Measurements from ENCODE around the gene LRRC74B.

Gene LRRC74B

DNA sequence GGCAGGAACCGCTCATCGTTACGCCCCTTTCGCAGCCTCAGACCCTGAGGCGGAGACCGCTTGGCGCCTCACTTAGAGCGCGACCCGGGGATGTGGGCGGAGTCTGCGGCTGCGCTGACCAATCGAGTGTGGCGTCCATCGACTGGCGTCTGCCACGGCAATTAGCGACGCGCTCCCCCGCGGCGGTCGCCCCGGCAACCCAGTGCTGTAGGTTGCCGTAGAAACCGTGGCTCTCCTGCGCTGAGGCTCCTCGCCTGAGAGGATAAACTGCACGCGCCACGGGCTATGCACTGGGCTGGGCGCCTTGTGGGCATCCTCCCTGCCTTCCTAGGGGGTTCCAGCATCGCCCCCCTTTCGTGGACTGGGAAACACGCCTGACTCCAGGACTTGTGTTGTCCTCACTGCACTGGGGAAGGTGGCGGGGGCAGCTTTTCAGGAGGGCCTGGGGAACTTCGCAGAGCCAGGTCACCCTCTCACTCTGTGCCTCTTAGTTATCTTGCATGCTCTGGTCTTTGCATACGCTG is 31.5 kb upstream of the LRRC74B start:
- peak; percentile 88 for DNase-seq (ENCODE audit: low read depth)

GRCh38 chr22:21014726-21015465 is 30.9 kb upstream of the LRRC74B start, which contains the start of gene P2RX6:
TSS of gene P2RX6 (plus strand) at chr22:21015165. CDS start at chr22:21015175, 10 bp downstream.
- DNase-seq (ENCODE audit: low read depth): peak; percentile 79

DNA sequence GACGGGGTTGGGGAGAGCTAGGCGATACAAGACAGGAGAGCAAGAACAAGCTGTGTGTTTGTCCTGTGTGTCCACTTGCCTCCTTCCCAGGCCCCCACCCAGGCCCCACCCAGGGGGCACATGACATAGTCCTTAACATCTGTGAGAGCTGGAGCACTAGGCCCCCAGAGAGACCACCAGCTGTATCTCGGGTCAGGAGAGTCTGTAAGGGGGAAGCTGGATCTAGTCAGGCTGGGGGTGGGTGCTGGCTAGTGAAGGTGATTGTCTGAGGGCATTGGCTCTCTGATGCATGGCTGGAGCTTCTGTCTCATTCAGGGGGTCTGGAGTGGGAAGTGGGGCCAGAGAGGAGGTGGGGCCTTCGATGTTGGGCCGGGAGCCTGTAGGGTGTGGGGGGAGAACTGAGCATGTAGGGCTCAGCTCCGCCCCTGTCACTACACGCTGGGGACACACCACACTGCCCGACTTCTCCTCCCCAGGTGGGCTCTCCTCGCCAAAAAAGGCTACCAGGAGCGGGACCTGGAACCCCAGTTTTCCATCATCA is 30.2 kb upstream of the LRRC74B start:
- no peak for DNase-seq (ENCODE audit: low read depth)

GRCh38 chr22:21016644-21017420 is 28.9 kb upstream of the LRRC74B start:
- DNase-seq (ENCODE audit: low read depth): no peak

GRCh38 chr22:21018314-21018713 is 27.4 kb upstream of the LRRC74B start:
- no peak for DNase-seq (ENCODE audit: low read depth)

DNA sequence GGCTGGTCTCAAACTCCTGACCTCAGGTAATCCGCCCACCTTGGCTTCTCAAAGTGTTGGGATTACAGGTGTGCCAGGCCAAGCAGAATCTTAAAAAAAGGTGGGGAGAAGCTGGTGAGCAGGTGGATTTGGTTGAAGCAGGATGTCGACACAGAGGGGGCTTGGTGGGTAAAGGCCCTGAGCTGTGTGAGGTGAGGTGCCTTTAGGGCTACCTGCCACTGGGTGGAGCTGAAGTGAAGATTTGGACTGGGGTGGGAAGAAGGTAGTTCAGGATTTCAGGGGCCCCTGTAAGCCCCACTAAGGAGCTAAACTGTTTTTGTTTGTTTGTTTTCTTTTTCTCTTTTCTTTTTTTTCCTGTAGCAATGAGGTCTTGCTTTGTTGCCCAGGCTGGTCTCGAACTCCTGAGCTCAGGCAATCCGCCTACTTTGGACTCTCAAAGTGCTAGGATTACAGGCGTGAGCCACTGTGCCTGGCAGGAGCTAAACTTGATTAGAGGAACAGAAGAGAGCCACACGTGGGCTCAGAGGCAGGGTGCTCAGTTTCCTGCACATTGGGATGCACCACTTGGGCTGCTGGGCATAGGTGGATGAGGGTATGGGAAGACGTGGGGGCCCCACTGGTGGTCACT is 24.8 kb upstream of the LRRC74B start:
- DNase-seq (ENCODE audit: low read depth): no peak

GRCh38 chr22:21022507-21022906 is 23.2 kb upstream of the LRRC74B start:
- no peak for DNase-seq (ENCODE audit: low read depth)

- DNase-seq (ENCODE audit: low read depth): no peak
Measured at GRCh38 chr22:21022955-21023614, 22.7 kb upstream of the LRRC74B start.

- no peak for DNase-seq (ENCODE audit: low read depth)
Measured at GRCh38 chr22:21025266-21025665, 20.5 kb upstream of the LRRC74B start.

GRCh38 chr22:21025763-21026755 is 19.7 kb upstream of the LRRC74B start:
- DNase-seq (ENCODE audit: low read depth): no peak

DNA sequence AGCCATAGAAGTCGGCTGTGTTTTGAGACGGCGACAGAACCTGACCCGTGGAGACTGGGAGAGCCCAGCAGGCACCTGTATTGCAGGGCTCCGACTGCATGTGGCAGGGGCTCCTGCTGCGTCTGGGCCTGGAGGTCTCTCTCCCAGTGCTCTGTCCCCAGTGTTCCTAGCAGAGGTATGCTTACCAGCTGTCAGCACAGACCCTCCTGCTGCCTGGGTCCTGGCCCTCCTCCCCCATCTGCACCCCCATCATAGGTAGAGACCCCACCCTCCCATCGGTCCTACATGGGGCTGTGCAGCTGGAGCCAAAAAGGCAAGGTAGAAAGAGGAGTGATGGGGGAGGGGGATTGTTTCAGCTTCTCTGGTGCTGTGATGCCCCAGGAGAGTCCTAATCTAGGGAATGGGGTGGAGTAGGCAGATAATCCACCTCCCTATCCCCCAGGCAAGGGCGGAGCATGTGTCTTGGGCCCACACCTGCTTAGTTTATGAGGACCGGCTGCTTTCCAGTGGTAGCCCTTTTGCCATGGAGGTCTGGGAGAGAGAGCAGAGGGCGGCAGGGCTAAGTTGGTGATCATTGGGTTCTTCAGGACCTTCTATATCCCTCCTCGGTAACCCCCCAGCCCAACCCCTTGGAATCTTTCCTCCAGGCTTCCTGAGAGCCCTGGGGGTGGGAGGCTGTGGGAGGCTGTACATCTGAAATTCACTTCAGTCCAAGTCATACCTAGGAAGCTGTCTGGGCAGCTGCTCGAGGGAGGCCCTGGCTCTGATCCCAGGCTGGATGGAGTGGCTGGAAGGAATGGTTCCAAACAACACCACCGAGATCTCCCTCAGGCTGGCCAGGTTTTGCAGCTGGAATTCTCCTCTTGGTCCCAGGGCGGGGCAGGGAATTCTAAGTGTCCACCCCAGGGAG is 18.7 kb upstream of the LRRC74B start:
- no peak for DNase-seq (ENCODE audit: low read depth)

DNA sequence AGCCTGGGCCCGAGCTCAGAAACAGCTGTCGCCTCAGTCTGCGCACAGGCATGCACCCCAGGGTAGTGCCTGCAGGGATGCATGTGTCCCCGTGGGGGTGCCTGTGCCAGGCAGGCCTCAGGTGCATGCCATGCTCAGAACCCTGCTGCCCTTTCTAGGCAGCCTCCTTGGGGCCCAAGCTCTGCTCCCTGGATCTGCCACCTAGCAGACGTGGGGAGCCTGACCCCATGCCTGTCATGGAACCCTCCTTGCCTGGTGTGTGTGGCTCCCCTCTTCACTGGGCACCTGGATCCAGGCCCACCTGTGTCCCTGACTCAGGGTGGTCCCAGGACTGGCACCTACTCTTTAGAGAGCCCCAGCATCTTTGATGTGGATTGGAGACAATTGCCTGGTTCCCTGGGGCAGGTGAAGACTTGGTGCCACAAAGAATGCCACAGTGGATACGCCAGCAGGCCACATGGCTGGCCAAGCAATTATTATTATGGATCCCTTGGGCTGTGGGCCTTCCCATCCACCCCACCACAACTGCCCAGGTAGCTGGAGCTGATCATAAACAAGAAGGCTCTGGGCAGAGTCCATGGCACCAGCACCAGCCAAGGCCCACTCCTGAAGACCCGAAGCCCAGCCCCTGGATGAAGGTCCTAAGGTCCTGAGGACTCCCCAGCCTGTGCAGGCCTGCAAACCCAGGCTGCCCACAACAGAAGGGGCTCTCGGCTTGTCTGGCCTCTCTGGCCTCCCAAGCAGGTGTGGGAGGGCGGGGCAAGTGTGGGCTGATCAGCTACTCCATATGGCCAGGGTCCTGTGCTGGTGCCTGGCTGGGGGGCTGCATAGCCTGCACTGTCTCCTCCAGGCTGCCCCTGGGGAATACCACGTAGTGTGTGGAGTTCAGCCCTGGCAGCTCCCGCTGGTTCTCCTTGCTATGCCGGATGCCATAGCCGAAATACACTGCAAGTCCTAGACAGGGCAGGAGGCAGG is 17.2 kb upstream of the LRRC74B start:
- no peak for DNase-seq (ENCODE audit: low read depth)

GRCh38 chr22:21029486-21030025 is 16.2 kb upstream of the LRRC74B start:
- DNase-seq (ENCODE audit: low read depth): no peak

DNA sequence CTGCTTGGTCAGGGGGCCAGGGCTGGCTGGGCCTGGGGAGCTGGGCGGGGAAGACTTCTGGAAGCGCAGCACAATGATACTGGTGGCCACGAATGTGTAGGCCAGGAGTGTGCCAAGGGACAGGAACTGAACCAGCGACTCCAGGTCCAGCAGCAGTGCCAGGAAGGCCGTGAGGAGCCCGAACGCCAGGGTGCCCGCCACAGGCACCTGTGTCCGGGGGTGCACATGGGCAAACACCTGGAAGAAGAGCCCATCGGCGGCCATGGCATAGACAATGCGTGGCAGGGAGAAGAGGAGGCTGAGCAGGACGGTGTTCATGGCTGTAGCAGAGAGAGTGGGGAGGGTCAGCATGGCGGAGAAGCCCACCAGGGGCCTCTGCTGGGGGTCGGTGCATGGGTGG is 15.7 kb upstream of the LRRC74B start:
- no peak for DNase-seq (ENCODE audit: low read depth)

DNA sequence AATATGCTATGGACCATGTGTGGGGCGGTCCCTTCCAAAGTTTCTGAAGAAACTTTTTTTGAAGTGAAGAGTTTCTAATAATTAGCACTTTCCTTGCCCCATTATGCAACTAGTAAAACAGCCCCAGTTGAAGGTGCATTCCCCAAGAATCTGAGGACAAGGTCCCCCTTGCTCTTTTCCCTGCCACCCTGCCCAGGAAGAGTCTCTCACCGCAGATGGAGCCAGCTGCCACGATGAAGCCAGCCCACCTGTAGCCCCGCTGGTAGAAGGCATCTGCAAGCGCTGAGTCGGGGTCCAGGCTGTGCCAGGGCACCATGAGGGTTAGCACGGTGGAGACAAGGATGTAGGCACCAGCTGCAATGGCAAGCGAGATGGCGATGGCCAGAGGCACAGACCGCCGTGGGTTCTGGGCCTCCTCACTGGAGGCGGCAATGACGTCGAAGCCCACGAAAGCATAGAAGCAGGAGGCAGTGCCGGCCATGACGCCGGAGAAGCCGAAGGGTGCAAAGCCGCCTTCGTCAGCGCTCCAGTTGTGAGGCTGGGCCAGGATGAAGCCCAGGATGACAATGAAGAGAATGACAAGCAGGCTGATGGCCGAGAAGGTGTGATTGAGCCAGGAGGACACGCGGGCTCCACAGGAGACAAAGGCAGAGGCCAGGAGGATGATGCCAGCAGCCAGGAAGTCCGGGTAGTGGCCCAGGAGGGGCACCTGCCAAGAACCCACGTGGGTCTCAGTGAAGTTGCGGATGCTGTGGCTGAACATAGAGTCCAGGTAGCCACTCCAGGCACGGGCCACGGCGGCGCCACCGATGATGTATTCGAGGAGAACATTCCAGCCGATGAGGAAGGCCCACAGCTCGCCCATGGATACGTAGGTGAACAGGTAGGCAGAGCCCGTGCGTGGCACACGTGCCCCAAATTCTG is 14.9 kb upstream of the LRRC74B start:
- DNase-seq (ENCODE audit: low read depth): no peak

- DNase-seq (ENCODE audit: low read depth): no peak
Measured at GRCh38 chr22:21031545-21032036, 14.2 kb upstream of the LRRC74B start.
